GM12878 (cell line): ENCODE measurements around the gene PSMB4. TPM values are rescaled to one million over a fixed set of nuclear protein-coding genes. Genes with fewer than 3 reads are reported as not detected.

Source experiments
- ATAC-seq: fragments of 200-7000 bp; cut with Tn5 transposase; 3 replicates; pipeline ENCODE4 v1.9.1; 2020; ENCODE audit warnings: mild to moderate bottlenecking, moderate library complexity
- BruUV-seq: library from RNA; stranded (reverse); fragments of 400-500 nt; replicated peaks from 2 replicates; lab custom pipeline; 2021; lab: Mats Ljungman, UMichigan
- CTCF ChIA-PET: fragments of 300-600 bp; sonication (Branson Sonifier 250); formaldehyde crosslinking; extraction: SDS; loops from one replicate; lab custom pipeline; 2021; ENCODE audit warnings: inconsistent platforms; lab: Yijun Ruan, JAX
- POLR2A ChIA-PET: fragments of 350-600 bp; formaldehyde crosslinking; extraction: SDS; loops from one replicate; lab custom pipeline; 2021; ENCODE audit warnings: inconsistent platforms; lab: Charles Lee
- RAD21 ChIA-PET: fragments of 300-600 bp; sonication (Branson Sonifier 250); formaldehyde crosslinking; loops from one replicate; lab custom pipeline; 2023; ENCODE audit warnings: antibody characterized with exemption; ENCODE audit not compliant: unreplicated experiment; lab: Charles Lee
- SMC1A ChIA-PET: fragments of 300-600 bp; sonication (Branson Sonifier 250); formaldehyde crosslinking; loops from one replicate; lab custom pipeline; 2023; ENCODE audit not compliant: unreplicated experiment, uncharacterized antibody; lab: Charles Lee
- DNase-seq: peaks from one replicate; pipeline ENCODE4 v3.0.0-alpha.2; 2011; ENCODE audit warnings: low read depth, low spot score
- FAIRE-seq: peaks from 3 replicates; lab custom pipeline; 2011; peaks lifted over from hg19 to GRCh38; lab: Jason Lieb, UNC
- H2AFZ ChIP-seq: 2 replicates; pipeline ENCODE4 v1.6.0; 2011; ENCODE audit warnings: low read depth, low read length, control low read depth; ENCODE audit not compliant: control insufficient read depth
- H3K27ac ChIP-seq: 2 replicates; pipeline ENCODE4 v1.5.1; 2011; ENCODE audit warnings: control low read depth; ENCODE audit not compliant: control insufficient read depth, insufficient read depth
- H3K27me3 ChIP-seq, 2 experiments: replicated peaks in 1 of 2; 2 replicates each; pipeline versions ENCODE4 v1.6.0 to v1.6.1; 2011; ENCODE audit warnings: low read length in 1 of 2; ENCODE audit not compliant: control insufficient read depth in 2 of 2, insufficient read depth in 2 of 2
- H3K36me3 ChIP-seq, 2 experiments: 2 replicates each; pipeline ENCODE4 v1.5.1; 2011; ENCODE audit warnings: low read length in 1 of 2; ENCODE audit not compliant: control insufficient read depth in 2 of 2, insufficient read depth in 2 of 2
- H3K4me1 ChIP-seq: 2 replicates; pipeline ENCODE4 v1.6.1; 2011; ENCODE audit warnings: mild to moderate bottlenecking, low read length, moderate library complexity, mixed read lengths; ENCODE audit not compliant: control insufficient read depth, insufficient read depth
- H3K4me2 ChIP-seq: 2 replicates; pipeline ENCODE4 v1.6.0; 2011; ENCODE audit warnings: control low read depth; ENCODE audit not compliant: control insufficient read depth, insufficient read depth
- H3K4me3 ChIP-seq: fragments of 200-600 bp; sonication (generic); 2 replicates; pipeline ENCODE4 v1.5.1; 2016
- H3K79me2 ChIP-seq: 2 replicates; pipeline ENCODE4 v1.6.0; 2011; ENCODE audit warnings: low read length; ENCODE audit not compliant: control insufficient read depth, insufficient read depth
- H3K9ac ChIP-seq: 2 replicates; pipeline ENCODE4 v1.8.0; 2011; ENCODE audit warnings: low read length, control low read depth, mixed read lengths; ENCODE audit not compliant: control insufficient read depth, insufficient read depth
- H3K9me3 ChIP-seq: replicated peaks from 3 replicates; pipeline ENCODE4 v1.5.1; 2011; ENCODE audit warnings: mild to moderate bottlenecking, low read length; ENCODE audit not compliant: control insufficient read depth, insufficient read depth
- H4K20me1 ChIP-seq: 2 replicates; pipeline ENCODE4 v1.6.0; 2011; ENCODE audit not compliant: control insufficient read depth, insufficient read depth
- ASH2L ChIP-seq: fragments of 300-600, 200-600 bp; sonication (generic); IDR thresholded peaks from 2 replicates; pipeline ENCODE4 v1.6.1; 2017; ENCODE audit warnings: low read depth, mild to moderate bottlenecking, borderline replicate concordance
- CEBPZ ChIP-seq: fragments of 150-350 bp; IDR thresholded peaks from 2 replicates; pipeline ENCODE4 v1.6.1; 2016; ENCODE audit warnings: low read depth, low read length
- EP300 ChIP-seq, 2 experiments: fragments of 150-350 bp in 1 of 2; IDR thresholded peaks; 2 replicates each; pipeline ENCODE4 v1.6.1; 2011 to 2012; ENCODE audit warnings: low read depth in 2 of 2, low read length in 2 of 2, borderline replicate concordance in 1 of 2, improper control_type of control experiment in 1 of 2, inconsistent platforms in 1 of 2; ENCODE audit not compliant: control insufficient read depth in 1 of 2
- FOXK2 ChIP-seq: fragments of 450-650 bp; IDR thresholded peaks from 2 replicates; pipeline ENCODE4 v1.6.1; 2017; ENCODE audit warnings: mild to moderate bottlenecking, moderate library complexity
- MLLT1 ChIP-seq: fragments of 450-650 bp; IDR thresholded peaks from 2 replicates; pipeline ENCODE4 v1.6.1; 2016; ENCODE audit warnings: mild to moderate bottlenecking
- POU2F2 ChIP-seq: IDR thresholded peaks from 3 replicates; pipeline ENCODE4 v1.6.1; 2011; ENCODE audit warnings: low read depth, mild to moderate bottlenecking, low read length, borderline replicate concordance
- RCOR1 ChIP-seq: conservative IDR thresholded peaks from 2 replicates; pipeline ENCODE4 v1.6.1; 2012; ENCODE audit warnings: low read depth, low read length, improper control_type of control experiment
- REST ChIP-seq: IDR thresholded peaks from 2 replicates; pipeline ENCODE4 v1.6.1; 2012; ENCODE audit warnings: mild to moderate bottlenecking, low read depth, low read length
- SMAD1 ChIP-seq: fragments of 450-650 bp; IDR thresholded peaks from 2 replicates; pipeline ENCODE4 v1.6.1; 2018; ENCODE audit warnings: mild to moderate bottlenecking, low read depth; ENCODE audit not compliant: partially characterized antibody
- USF2 ChIP-seq: IDR thresholded peaks from 2 replicates; pipeline ENCODE4 v1.6.1; 2011; ENCODE audit warnings: low read depth, low read length, improper control_type of control experiment, borderline replicate concordance
- WRNIP1 ChIP-seq: IDR thresholded peaks from 2 replicates; pipeline ENCODE4 v1.6.1; 2011; ENCODE audit warnings: low read depth, low read length, improper control_type of control experiment, borderline replicate concordance
- YY1 ChIP-seq: IDR thresholded peaks from 2 replicates; pipeline ENCODE4 v1.6.1; 2011; ENCODE audit warnings: low read depth, mild to moderate bottlenecking, low read length
- ZNF384 ChIP-seq: IDR thresholded peaks from 2 replicates; pipeline ENCODE4 v1.6.1; 2012; ENCODE audit warnings: low read depth, mild to moderate bottlenecking, low read length, improper control_type of control experiment, borderline replicate concordance
- WGBS: methylation state at CpG from one replicate; pipeline ENCODE4 v1.1.6; 2016; ENCODE audit warnings: low lambda C conversion rate; ENCODE audit not compliant: insufficient replicate concordance, insufficient coverage; ENCODE audit errors: missing lambda C conversion rate; 5-methylcytosine and 5-hydroxymethylcytosine counted together
- in situ Hi-C: fragments of 300-500 bp; cut with MboI; formaldehyde crosslinking; loops from 9 replicates; pipeline ENCODE4 v1.14.3; 2018; ENCODE audit warnings: mixed read lengths
- intact Hi-C: fragments of 100-400 bp; cut with micrococcal nuclease; formaldehyde crosslinking; loops from one replicate; pipeline ENCODE4 v1.14.2; 2022; ENCODE audit not compliant: unreplicated experiment
- polyA plus RNA-seq, 11 experiments: library from polyadenylated mRNA; depleted of rRNA in 4 of 11; unstranded in 6 of 11; stranded (reverse) in 5 of 11; fragments of >200 nt; fragmentation: Nextera tagmentation in 4 of 11; fragmentation: Illumina TruSeq in 1 of 11; extraction: Ambion mirVana in 4 of 11; extraction: Trizol in 1 of 11; gene quantifications; 1 replicate in 1 of 11; 2 replicates in 10 of 11; pipeline versions ENCODE4 v1.2.1 to v1.2.3, GENCODE V29; 2011 to 2016; ENCODE audit warnings: inconsistent platforms in 2 of 11, missing spikeins in 2 of 11, low read depth in 1 of 11
- total RNA-seq, 4 experiments: library from RNA; depleted of rRNA in 3 of 4; stranded (reverse); fragments of >200 nt in 3 of 4; fragmentation: Illumina TruSeq in 1 of 4; extraction: Trizol in 1 of 4; gene quantifications; 2 replicates each; pipeline versions ENCODE4 v1.2.1 to v1.2.3, GENCODE V29; 2013 to 2021

PSMB4 gene
- total and polyA plus RNA-seq, 10 of the 15 experiments (the other 5 are each of a cell fraction or from before 2014, with no cell fraction given), result 278 to 610 (median 421) TPM

- TF ChIP-seq MLLT1 (no peak), ZNF384 (no peak)
These were observed 30.1 kb upstream of the PSMB4 start (continued) for GRCh38 chr1:151369302-151369610.

GRCh38 chr1:151369621-151370048 lies 29.7 kb upstream of the PSMB4 start:
- ChIA-PET CTCF (interaction anchor here (0.8 to 1.3 kb wide), 4 partner anchors 14 to 30 kb away, joined by 3 read pairs; partner anchors contain the start of gene PSMB4), POLR2A (interaction anchor here (1.2 to 1.4 kb wide), 2 partner anchors 30 to 42 kb away, joined by 3 read pairs; partner anchors contain the start of genes PI4KB and PSMB4), SMC1A (interaction anchor here (0.5 to 1.2 kb wide), 2 partner anchors 29 kb away, joined by 3 read pairs; partner anchors contain the start of gene PSMB4), RAD21 (interaction anchor here (1.1 kb wide), 1 partner anchor 16 kb away, joined by 3 read pairs; no protein-coding TSS in a partner anchor)
- no peaks in the 10 kb centered on the region for H3K4me1 ChIP-seq
- ATAC-seq (no peak), DNase-seq (no peak), FAIRE-seq (no peak)
- no TSS peak for BruUV-seq
- WGBS, result 60% methylated on average over 13 of the region's 15 CpGs
- no peak overlapping the region for H3K4me2 ChIP-seq
- no peak overlapping the region for H3K4me3 ChIP-seq
- no peaks in the 10 kb centered on the region for H4K20me1 ChIP-seq
- H3K9me3 ChIP-seq, result no peaks in the 10 kb centered on the region
- no peaks in the 10 kb centered on the region for H3K79me2 ChIP-seq
- H3K27me3 ChIP-seq, result no peaks in the 10 kb centered on the region
- no peak overlapping the region for H3K27ac ChIP-seq
- in situ Hi-C loops (no loop called here), intact Hi-C loops (no loop called here)
- no peak overlapping the region for H2AFZ ChIP-seq
- no peaks in the 10 kb centered on the region for H3K36me3 ChIP-seq
- H3K9ac ChIP-seq, result no peak overlapping the region
- TF ChIP-seq ASH2L, result no peak
- no peak for TF ChIP-seq WRNIP1
- no peak for TF ChIP-seq POU2F2
- TF ChIP-seq USF2, result no peak
- TF ChIP-seq SMAD1, result no peak
- no peak for TF ChIP-seq RCOR1
- TF ChIP-seq CEBPZ, result no peak
- no peak for TF ChIP-seq YY1
- no peak for TF ChIP-seq REST
- TF ChIP-seq EP300 (IDR thresholded peaks at IDR 0.05; ENCODE audit: borderline replicate concordance in 1 of 2, control insufficient read depth in 1 of 2, low read depth in 2 of 2, low read length in 2 of 2), result no peak
- TF ChIP-seq FOXK2, result no peak
